ENCODE data around the gene RETREG1.

GRCh38 chr5:16561660-16562059 is 55.1 kb downstream of the RETREG1 start:
- no peak for TF ChIP-seq ZFP82 (CRISPR knock-in tag; IDR thresholded peaks at IDR 0.05; ENCODE audit: borderline replicate concordance)
- TF ChIP-seq THRA (CRISPR knock-in tag; IDR thresholded peaks at IDR 0.05; ENCODE audit: borderline replicate concordance), result no peak
- TF ChIP-seq ZNF362 (CRISPR knock-in tag; IDR thresholded peaks at IDR 0.05; ENCODE audit: borderline replicate concordance), result no peak
- TF ChIP-seq ZNF318 (CRISPR knock-in tag; IDR thresholded peaks at IDR 0.05), result no peak
- TF ChIP-seq KAT7 (CRISPR knock-in tag; IDR thresholded peaks at IDR 0.05; ENCODE audit: borderline replicate concordance), result no peak
- TF ChIP-seq POLR2A (IDR thresholded peaks at IDR 0.05; ENCODE audit: insufficient read depth in 1 of 2, low read depth in 2 of 2, low read length in 2 of 2), result no peak
- TF ChIP-seq ZNF468 (CRISPR knock-in tag; IDR thresholded peaks at IDR 0.05), result no peak
- TF ChIP-seq RFX5 (IDR thresholded peaks at IDR 0.05; ENCODE audit: low read depth, low read length), result no peak
- no peak for TF ChIP-seq SP2 (CRISPR knock-in tag; IDR thresholded peaks at IDR 0.05)

All from HepG2 (cell line).